HG03520 (cell line): ENCODE measurements around the gene ABCB1.

Experiments
- ATAC-seq: cut with Tn5 transposase; IDR thresholded peaks from one replicate; pipeline ENCODE4 v1.9.1; 2021; ENCODE audit warnings: mild to moderate bottlenecking, moderate library complexity; ENCODE audit not compliant: unreplicated experiment

ABCB1 gene

GRCh38 chr7:87600130-87601124 lies at the start of gene ABCB1:
TSS of gene ABCB1 (minus strand) at chr7:87600884. CDS start at chr7:87600184, 700 bp downstream.
- peak; percentile 39 for ATAC-seq

- ATAC-seq, result no peak
Measured at GRCh38 chr7:87648316-87648715, 47.6 kb upstream of the ABCB1 start.

- ATAC-seq, result no peak
Measured at GRCh38 chr7:87645446-87645845, 44.8 kb upstream of the ABCB1 start.

GRCh38 chr7:87635921-87636320 lies 35.2 kb upstream of the ABCB1 start:
- no peak for ATAC-seq

GRCh38 chr7:87628780-87629569 lies 28.3 kb upstream of the ABCB1 start:
- no peak for ATAC-seq

- peak; percentile 16 for ATAC-seq
Measured at GRCh38 chr7:87627634-87627994, 26.9 kb upstream of the ABCB1 start.

GRCh38 chr7:87625101-87625500 lies 24.4 kb upstream of the ABCB1 start:
- no peak for ATAC-seq

GRCh38 chr7:87624628-87625027 lies 23.9 kb upstream of the ABCB1 start:
- ATAC-seq, result no peak

GRCh38 chr7:87615197-87615596 lies 14.5 kb upstream of the ABCB1 start:
- ATAC-seq, result no peak

GRCh38 chr7:87609916-87610315 lies 9.2 kb upstream of the ABCB1 start:
- ATAC-seq, result no peak

GRCh38 chr7:87608431-87608830 lies 7.7 kb upstream of the ABCB1 start:
- ATAC-seq, result no peak

- no peak for ATAC-seq
Measured at GRCh38 chr7:87604264-87604663, 3.6 kb upstream of the ABCB1 start.

GRCh38 chr7:87599336-87599735 lies 1.3 kb downstream of the ABCB1 start:
- ATAC-seq, result peak; percentile 97

- ATAC-seq, result peak; percentile 31
Measured at GRCh38 chr7:87598234-87599009, 2.3 kb downstream of the ABCB1 start.

- ATAC-seq, result no peak
Measured at GRCh38 chr7:87596696-87597095, 4.0 kb downstream of the ABCB1 start.

- no peak for ATAC-seq
Measured at GRCh38 chr7:87596136-87596535, 4.5 kb downstream of the ABCB1 start.

GRCh38 chr7:87592300-87592699 lies 8.4 kb downstream of the ABCB1 start:
- ATAC-seq, result no peak

GRCh38 chr7:87591211-87591610 lies 9.5 kb downstream of the ABCB1 start:
- ATAC-seq, result no peak

GRCh38 chr7:87590578-87590977 lies 10.1 kb downstream of the ABCB1 start:
- no peak for ATAC-seq

- ATAC-seq, result no peak
Measured at GRCh38 chr7:87589631-87590030, 11.1 kb downstream of the ABCB1 start.

- no peak for ATAC-seq
Measured at GRCh38 chr7:87581723-87582122, 19.0 kb downstream of the ABCB1 start.
